Activated CD4-positive, alpha-beta T cell treated with anti-CD3 and anti-CD28 coated beads, Interleukin-2, amount 50 U/mL, for 4 hours (primary cell): Measurements from ENCODE around the gene MIER2.

Experiments used
- DNase-seq, 2 experiments: peaks; one replicate each; pipeline ENCODE4 v3.0.0-alpha.2; 2020

The MIER2 gene

DNA sequence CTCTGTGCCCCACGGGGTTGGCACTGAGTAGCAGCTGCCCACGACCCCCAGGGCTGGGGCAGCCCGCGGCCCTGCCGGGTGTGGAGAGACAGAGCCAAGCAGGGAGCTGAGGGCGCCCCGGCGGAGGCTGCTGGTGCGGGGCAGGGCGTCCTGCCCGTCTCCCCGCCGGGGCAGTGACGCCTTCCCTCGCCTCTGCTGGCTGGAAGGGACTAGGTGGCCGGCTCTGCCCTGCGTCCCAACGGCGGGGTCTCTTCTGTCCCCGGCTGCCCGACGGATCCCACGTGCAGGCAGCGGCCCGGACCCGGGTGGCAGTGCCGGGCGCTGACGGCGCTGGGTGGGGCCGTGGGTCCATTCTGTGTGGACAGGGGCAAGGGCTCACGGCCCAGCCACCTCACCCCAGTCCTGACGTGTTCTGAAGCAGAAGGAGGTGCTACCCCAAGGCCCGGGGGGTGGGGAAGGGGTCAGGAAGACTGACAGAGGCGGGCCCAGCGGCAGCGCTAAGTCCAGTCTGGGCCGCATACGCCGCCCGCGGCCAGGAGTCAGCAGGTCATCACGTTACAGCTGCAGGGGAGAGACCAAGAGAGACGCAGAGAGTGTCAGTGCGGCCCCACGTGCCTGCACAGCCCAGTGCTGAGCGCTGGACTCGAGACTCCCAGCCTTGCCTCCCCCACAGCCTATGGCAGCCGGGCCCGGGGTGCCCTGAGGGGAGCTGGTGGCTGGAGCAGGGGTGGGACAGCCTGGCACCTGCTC, 38.3 kb downstream of the MIER2 start:
- DNase-seq, result no peak

DNA sequence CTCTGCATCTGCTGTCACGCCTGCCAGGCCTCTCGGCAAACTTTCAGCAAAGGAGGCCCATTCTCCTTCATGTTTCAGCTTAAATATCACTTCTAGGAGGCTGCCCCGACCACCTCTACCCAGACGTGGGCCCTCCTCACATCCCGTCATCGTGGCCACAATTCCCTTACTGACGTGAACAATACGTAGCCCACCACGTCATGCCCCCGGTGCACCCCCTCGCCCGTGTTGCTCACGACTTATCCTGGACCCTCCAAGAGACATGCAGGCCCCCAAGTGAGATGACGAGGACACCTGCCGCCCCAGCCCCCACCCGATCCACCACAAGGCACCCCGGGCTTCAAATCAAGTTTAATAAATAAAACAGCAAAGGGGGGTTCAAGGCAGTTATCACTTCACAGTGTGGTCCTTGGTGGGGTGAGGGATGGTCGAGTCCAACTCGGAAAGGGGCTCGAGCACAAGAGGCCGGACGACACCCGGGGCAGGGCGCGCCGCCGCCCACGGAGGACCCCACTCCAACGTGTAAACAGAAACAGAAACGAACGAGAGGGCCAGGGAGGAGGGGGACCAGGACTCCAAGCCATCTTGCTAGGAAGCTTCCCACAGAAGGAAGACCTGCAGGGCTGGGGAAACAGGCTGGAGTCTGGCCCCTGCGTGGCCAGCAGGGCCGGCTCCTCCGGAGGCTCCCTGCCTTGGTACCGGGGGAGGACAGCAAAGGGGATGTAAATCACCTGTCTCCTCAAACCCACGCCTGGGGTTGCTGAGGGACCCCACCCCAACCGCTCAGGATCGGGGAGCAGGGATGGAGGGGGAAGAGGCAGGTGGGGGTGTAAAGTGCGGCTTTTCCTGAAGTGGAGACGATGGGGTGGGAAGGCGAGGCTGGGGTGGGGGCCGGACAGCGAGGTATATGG, 39.1 kb downstream of the MIER2 start:
- no peak for DNase-seq

DNA sequence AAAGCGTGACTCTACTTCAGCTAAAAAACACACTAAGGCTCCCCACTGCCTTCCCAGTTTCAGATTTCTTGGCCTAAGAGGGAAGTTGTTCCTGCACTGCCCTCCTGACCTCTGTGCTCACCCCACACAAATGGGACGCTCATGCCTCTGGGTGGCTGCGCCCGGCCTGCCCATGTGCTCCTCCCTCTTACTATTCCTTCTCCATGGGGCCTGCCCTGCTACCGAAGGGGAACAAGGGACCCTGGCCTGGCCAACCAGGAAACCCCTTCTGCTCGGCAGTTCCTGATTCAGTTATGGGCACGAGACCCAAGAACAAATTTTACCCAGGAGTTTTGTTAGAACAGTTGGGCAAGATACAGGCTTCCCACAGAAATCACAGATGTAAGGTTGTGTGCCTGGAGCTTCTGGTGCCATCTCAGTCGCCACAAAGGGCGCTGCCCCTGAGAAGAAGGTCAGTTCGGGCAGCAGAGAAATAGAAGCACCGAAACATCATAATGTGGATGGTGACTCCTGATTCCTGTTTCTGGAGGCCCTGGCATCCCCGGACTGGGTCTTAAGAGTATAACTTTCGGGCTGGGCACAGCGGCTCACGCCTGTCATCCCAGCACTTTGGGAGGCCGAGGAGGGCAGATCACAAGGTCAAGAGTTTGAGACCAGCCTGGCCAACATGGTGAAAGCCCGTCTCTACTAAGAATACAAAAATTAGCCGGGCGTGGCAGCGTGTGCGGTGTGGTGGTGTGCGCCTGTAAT, 47.9 kb downstream of the MIER2 start:
- no peak for DNase-seq

DNA sequence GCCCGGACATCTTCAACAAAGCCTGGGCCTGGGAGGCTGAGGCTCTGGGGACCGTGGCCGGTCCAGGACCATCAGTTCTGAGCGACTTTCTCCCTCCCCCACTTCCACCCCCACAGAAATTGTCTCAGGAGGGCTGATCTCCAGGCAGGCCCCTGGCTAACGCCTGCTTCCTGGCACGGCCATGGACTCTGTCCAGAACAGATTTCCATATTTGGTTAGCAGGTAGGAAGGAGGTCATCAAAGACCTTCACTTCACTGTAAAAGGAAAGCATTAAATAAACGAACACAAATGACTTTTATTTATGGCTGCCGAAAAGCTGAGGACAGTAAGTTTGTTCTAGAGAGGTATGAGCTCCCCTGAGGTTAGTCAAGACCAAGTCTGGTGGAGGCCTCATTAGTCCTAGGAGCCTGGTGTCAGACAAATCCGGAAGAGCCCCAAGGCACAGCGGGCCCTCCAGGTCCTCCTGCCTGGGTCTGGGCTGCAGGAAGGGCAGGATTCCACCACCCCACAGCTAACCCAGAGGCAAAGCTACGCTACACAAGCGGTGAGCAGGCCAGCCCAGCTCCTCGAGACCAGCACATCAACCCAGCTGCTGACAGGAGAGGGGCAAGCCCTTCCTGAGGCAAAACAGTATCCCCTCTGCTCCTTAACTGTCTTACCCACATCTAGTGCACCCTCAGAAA, 48.8 kb downstream of the MIER2 start:
- no peak for DNase-seq

DNA sequence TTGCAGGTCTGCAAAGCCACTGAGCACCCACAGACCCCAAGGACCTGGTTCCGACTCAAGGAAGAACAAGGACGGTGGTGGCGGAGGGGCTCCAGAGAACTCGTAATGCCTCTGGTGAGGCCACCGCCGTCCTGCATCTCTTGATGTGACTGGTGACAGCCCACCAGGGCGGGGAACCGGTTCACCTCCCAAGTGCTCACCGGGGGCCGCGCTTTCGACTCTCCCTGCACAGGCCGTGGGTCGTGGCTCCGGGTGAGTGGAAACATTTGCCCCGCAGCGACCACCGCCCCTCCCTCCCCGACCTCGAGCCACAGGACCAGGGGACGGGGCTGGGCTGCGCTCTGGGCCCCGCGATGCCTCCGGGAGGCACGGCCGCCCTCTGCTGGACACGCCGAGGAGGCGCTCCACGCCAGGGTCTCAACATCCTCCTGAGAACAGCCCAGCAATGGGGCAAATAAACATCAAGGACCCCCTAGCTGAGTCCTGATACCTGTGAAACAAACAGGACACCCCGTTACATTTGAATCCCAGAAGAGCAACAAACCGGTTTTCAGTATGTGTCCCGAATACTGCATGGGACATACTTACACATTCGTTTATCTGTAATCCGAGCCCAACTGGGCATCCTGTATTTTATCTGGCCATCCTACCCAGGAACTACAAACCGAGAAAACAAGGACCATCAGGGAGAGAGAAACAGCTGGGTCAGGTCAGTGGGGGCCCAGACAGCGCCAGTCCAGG, 49.5 kb downstream of the MIER2 start:
- DNase-seq, result peak; percentile 26 to 32

DNA sequence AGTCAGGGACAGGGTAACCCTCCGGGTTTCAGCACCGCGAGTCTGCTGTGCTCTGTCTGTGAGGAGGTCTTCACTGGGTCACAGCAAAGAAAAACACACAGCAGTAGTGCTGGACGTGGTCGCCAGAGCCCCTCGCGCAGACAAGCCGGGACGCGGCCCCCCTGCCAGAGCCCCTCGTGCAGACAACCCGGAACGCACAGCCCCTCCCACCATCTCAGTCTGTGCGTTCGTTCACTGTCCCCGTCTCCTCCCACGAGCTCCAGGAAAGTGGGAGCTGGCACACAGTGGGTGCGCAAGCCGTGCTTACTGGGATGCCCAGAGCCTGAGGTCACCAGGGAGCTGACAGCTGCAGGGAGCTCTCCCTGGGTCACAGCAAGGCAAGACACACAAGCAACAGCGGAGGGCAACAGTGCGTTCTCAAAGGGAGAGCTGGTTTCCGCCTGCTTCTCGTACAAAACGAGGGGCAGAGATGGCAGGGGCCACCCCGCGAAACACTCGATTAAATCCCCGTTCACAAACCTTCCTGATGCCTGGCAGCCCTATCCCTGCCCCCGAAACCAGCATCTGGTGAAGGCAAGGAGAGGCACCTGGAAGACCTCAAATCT, 50.2 kb downstream of the MIER2 start:
- no peak for DNase-seq

DNA sequence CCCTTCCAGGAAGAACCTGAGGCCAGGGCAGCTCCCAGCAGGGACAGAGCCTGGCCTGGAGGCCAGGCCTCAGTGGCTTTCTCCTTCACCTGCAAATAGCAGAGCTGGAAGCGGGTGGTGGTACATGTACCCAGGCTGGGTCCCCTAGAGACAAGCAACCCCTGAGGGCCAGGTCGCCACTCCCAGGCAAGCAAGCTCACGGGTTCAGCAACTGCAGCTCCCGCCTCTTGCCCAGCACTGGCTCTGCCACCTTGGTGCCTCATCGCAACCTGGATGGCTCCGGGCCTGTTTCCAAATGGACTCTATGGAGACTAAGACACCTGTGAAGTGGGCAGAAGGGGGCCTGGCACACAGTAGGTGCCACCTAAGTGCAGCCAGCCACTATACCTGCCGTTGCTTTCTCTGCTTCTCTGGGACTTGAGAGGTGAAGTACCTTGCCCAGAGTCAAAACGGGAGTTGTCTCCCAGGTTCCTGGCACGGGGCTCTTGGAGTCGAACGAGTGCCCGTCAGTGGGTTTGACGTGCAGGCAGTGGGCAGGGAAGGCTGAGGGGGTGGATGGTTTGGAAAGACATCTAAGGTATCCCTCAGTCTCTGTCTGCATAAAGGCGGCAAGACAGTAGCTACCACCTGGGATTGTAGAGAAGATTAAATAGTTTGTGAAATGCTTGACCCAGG, 51.0 kb downstream of the MIER2 start:
- no peak for DNase-seq

DNA sequence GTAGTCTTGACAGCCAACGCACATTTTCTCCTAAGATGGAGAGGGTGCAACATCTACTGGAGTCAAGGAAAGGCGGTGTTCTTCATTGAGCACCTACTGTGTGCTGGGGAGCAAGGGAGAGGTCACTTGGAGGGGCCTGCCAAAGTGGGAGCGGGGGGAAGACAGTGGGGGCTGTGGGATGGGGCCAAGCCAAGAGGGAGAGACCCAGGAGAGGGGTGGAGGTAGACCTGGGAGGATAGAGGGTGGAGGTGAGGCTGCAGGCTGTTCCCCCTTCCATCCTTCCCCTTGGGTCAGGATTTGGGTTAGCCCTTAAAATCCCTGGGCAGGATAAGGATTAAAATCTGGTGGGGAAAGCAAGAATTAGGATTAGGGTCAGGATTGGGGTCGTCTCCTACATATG, 51.6 kb downstream of the MIER2 start:
- no peak for DNase-seq

DNA sequence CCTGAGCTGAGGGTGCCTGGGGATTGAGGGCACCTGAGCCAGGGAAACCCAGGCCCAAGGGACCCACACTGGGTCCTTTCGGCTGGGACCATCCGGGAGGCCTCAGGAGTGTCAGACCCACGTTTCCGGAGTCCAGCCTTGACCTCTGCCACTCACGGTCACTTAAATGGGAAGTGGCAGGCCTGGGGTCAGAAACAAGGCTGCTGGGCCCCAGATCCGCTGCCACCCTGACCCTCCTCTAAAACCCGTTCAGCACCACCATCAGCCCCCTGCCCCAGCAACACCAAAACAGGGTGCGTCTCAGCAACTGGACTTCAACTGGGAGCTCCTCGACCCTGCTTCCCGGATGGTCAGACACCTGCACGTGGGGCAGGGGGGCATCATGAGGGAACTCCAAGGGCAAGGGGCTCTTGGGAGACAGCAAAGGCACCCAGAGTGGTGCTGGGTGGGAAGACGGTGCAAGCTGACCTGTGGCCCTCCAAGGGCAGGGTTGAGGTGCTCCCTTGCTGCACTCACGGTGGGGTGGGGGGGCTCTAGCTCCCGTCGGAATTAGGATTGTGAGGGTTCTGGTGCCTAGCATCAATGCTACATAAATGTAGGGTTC, 52.2 kb downstream of the MIER2 start:
- DNase-seq, result no peak

DNA sequence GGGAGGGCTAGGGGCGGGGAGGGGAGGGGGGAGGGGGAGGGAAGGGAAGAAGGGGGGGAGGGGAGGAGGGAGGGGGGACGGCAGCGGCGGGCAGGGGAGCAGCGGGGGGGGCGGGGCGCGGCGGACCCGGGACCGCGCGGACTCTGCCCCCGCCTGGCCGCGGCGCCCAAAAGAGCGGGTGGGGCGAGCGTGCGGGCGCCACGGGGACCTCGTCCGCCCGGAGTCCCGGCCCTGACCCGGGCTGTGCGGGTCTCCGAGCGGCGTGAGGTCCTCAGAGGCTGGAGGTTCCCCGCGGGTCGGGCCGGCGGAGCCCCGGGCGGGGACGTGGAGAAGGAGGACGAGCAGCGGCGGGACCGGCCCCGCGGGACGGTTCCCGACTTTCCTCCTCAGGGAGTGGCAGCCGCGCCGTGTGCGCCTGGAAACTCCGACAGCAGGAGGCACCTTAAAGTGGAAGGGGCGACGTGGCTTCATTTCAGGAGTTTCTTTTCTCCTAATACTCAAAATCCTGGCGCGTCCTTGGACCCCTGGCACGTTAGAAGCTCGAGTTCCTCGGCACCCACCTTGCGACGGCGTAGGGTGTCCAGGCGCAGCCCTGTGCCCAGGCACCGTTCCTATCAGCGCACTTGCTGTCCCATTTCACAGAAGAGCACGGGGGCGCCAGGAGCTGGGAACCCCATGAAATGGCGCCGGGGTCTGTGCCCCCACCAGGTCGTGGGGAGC, 52.9 kb downstream of the MIER2 start:
- DNase-seq, result no peak

DNA sequence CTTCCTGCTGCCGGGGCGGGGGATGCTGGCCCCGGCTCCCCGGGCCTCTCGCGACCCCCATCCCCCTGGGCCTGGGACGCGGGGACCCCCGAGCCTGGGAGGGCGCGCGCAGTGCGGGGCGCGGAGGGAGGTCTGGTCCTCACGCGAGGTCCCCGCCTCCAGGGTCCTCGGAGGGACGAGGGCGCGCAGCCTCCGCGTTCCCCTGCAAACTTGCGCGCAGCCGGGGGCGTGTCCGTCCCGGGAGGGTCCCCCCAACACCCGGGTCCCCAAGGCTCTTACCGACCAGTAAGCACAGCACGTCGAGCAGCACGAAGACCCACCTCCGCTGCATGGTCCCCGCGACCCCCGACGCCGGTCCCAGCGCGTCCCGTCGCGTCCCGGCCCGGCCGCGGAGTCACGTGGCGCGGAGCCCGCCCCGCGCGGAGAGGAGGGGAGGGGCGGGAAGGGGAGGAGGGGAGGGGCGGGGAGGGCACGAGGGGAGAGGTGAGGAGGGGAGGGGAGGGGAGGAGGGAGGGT, 53.5 kb downstream of the MIER2 start, which contains the start of gene PLPP2:
Gene PLPP2, minus strand, starts transcription at position 398 of the 516 bp plus-strand sequence. Its CDS starts 67 bp downstream, at position 331.
- DNase-seq, result no peak

DNA sequence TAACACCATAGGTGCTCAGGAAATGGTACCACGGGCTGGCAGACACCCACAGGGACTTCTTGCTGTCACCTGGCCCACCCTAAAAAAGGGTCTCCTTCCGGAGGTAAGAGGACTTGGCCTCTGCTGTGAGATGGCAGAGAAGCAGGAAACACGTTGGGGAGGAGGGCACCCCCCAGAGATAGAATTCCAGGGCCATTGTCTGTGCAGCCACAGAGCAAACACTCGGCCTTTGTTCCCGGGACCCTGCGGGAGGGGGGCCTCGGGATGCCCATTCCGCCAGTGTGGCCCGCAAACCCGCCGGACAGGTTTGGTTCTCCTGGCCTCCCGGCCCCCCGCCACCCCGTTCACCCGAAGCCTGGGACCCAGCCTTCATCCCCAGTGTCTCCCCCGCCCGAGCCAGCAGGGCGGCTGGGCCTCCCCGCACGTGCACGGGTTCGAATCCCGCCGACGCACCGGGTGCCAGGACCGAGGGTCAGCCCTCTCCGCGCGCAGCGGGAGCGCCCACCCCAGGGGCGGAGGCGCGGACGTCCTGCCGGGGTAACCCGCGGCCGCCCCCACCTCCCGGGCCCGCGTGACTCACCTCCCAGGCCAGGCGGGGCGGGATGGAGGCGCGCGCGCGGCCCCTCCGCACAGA, 54.1 kb downstream of the MIER2 start:
- DNase-seq, result no peak

DNA sequence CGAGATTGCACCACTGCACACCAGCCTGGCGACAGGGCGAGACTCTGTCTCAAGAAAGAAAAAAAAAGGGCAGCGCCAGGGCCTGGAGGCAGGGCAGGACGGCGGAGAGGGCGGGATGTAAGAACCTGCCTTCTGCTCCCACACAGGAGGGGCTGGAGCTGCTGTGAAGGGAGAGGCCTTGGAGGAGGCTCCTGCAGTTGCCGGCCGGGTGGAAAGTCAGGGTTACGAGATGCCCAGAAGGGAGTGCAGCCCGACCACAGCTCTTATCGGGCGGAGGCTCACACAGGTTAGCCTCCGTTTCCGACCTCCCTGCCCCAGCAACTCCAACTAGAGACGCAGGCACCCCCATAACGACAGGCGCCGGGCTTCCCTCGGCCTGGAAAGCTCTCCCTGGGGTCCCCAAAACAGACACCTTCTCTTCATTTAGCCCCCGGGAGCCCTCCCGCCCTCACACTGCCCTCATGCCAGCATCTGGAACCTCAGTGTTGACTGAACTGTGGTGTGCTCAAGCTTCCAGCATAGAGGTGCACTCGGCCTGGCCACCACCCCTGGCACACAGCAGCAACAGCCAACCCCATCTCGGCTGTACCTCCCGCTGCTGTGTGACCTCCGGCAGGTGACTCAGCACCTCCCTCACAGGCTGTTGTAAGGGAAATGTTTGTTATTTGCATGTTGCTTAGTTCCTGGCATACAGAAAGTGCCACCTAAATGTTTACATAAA, 54.8 kb downstream of the MIER2 start:
- DNase-seq, result peak; percentile 26 to 31

DNA sequence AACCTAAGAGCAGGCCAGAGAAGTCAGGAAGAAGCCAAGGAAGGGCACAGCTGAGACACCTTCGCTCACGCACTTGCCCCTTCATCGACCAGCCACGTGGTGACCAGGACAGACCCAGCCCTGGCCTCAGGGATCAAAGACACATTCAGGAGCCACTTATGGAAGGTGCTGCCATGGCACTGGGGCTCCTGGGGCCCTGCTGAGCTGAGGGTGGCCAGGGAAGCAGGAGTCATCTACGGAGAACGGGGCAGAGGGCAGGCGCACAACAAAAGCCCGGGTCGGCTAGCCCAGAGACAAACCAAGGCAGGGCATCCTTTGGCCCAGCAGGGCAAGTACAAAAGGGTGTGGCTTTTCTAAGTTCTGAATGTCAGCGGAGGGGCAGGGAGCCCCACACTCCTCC, 55.7 kb downstream of the MIER2 start:
- DNase-seq, result no peak

DNA sequence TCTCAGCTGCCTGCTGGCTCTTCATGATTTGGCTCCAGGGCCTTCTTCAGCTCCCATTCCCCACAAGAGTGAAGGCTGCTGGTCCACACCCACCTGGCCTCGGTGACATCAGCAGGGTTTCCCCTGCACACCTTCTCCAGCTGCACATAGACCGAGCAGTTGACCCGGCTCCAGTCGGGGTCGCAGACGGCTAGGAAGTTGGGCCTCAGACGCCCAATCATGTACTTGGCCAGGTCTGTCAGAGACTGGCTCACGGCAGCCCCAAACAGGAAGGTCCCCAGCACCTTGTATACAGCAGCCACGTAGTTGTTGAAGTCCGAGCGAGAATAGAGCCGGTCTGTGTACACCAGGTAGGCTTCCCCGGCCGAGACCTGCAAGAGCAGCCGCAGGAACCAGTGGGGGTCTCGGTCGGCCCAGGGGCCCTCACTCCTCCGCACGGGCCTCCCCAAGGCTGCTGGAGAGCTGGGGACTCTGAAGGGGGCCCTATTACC, 57.2 kb downstream of the MIER2 start:
- no peak for DNase-seq

DNA sequence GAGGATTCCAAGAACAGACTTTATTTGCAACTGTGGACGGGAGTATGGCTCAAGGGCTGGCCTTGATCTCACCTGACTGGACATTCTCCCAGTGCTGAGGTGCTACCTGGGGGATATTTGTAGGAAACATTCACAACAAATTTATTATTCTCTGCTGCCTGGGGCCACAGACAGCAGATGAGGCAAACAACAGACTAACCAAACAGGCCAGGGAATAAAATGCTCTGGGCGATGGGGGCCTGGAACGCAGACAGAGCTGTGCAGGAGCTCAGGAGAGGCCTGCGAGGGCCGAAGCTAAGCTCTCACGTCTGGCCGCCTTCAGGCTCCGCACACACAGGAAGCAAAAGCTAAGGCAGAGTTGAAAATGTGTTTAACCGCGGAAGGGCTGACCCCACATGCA, 61.2 kb downstream of the MIER2 start:
- no peak for DNase-seq

DNA sequence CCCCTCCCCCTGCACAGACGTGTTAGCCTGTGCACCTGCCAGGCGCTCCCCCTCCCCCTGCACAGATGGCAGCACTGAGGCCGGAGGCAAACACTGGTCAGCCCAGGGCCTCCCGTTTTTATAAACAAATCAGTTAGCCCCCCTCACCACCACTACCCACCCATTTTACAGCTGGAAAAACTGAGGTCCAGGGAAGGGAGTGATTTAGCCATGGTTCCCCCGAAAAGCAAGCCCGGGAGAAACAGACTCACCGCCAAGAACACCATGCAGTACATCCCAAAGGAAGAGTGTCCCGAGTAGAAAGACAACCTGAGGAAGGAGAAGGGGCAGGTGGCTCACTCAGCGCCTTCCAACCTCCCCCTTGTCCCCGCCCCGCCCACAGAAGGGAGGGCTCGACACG, 62.1 kb downstream of the MIER2 start:
- no peak for DNase-seq

DNA sequence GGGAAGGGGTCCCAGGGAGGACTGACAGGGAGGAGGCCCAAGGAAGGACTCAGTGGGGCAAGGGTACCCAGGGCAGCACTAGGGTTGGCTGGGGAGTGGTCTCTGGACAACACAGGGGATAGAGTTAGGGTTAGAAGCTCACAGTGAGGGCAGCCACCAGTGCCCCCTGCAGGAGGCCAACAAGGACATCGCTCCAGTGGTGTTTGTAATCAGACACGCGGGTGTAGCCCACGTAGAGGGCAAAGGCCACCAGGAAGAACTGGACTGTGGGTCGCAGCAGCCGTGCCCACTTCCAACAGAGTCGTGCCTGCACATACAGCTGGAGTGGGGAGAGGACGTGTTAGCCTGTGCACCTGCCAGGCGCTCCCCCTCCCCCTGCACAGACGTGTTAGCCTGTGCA, 62.6 kb downstream of the MIER2 start:
- no peak for DNase-seq
